GM21717 (cell line): Measurements from ENCODE around the gene SCFD2.
A peak's percentile ranks its signal among the peaks of the same experiment; 100 is the strongest.
"Not testable (repeated sequence)": the region's sequence is repeated elsewhere in the genome, so short reads cannot be mapped to it uniquely, and the experiment has no call there.

ENCODE experiments used
- ATAC-seq: cut with Tn5 transposase; IDR thresholded peaks from one replicate; pipeline ENCODE4 v1.9.1; 2021; ENCODE audit warnings: mild to moderate bottlenecking, moderate library complexity; ENCODE audit not compliant: unreplicated experiment

SCFD2 gene

GRCh38 chr4:53267026-53267425 lies 98.8 kb downstream of the SCFD2 start:
- no peak for ATAC-seq

- not testable (repeated sequence) for ATAC-seq
Observed at GRCh38 chr4:53255986-53256385, 109.9 kb downstream of the SCFD2 start.

GRCh38 chr4:53240573-53240972 lies 125.3 kb downstream of the SCFD2 start:
- no peak for ATAC-seq

GRCh38 chr4:53238352-53238751 lies 127.5 kb downstream of the SCFD2 start:
- ATAC-seq = not testable (repeated sequence)

GRCh38 chr4:53237811-53238210 lies 128.1 kb downstream of the SCFD2 start:
- ATAC-seq = not testable (repeated sequence)

GRCh38 chr4:53236624-53237023 lies 129.2 kb downstream of the SCFD2 start:
- ATAC-seq = not testable (repeated sequence)

- no peak for ATAC-seq
Observed at GRCh38 chr4:53235547-53235946, 130.3 kb downstream of the SCFD2 start.

GRCh38 chr4:53234669-53235068 lies 131.2 kb downstream of the SCFD2 start:
- no peak for ATAC-seq

- ATAC-seq = no peak
Observed at GRCh38 chr4:53234111-53234510, 131.8 kb downstream of the SCFD2 start.

GRCh38 chr4:53233114-53233795 lies 132.6 kb downstream of the SCFD2 start:
- ATAC-seq = no peak

GRCh38 chr4:53232371-53232770 lies 133.5 kb downstream of the SCFD2 start:
- no peak for ATAC-seq

GRCh38 chr4:53228036-53228435 lies 137.8 kb downstream of the SCFD2 start:
- ATAC-seq = no peak

- ATAC-seq = no peak
Observed at GRCh38 chr4:53227451-53227850, 138.4 kb downstream of the SCFD2 start.

- no peak for ATAC-seq
Observed at GRCh38 chr4:53221832-53222480, 143.9 kb downstream of the SCFD2 start.

- ATAC-seq = not testable (repeated sequence)
Observed at GRCh38 chr4:53219148-53219547, 146.7 kb downstream of the SCFD2 start.

GRCh38 chr4:53208753-53209152 lies 157.1 kb downstream of the SCFD2 start:
- ATAC-seq = no peak

GRCh38 chr4:53205970-53206369 lies 159.9 kb downstream of the SCFD2 start:
- no peak for ATAC-seq

GRCh38 chr4:53199356-53199755 lies 166.5 kb downstream of the SCFD2 start:
- no peak for ATAC-seq

GRCh38 chr4:53197772-53198142 lies 168.1 kb downstream of the SCFD2 start:
- ATAC-seq = no peak

GRCh38 chr4:53196882-53197771 lies 168.7 kb downstream of the SCFD2 start:
- ATAC-seq = peak; percentile 50

GRCh38 chr4:53195815-53196661 lies 169.8 kb downstream of the SCFD2 start:
- no peak for ATAC-seq
